OCI-LY7 (cell line): ENCODE results near the gene DCST2. TPM values are rescaled to one million over a fixed set of nuclear protein-coding genes. Genes with fewer than 3 reads are reported as not detected.

Experiments
- BruUV-seq: library from RNA; stranded (reverse); fragments of 400-500 nt; replicated peaks from 2 replicates; lab custom pipeline; 2021; lab: Mats Ljungman, UMichigan
- CTCF ChIA-PET: fragments of 300-600 bp; sonication (Branson Sonifier 250); formaldehyde crosslinking; loops from one replicate; lab custom pipeline; 2022; ENCODE audit warnings: antibody characterized with exemption; ENCODE audit not compliant: unreplicated experiment; lab: Charles Lee
- POLR2A ChIA-PET: fragments of 300-600 bp; sonication (Branson Sonifier 250); formaldehyde crosslinking; loops from one replicate; lab custom pipeline; 2022; ENCODE audit warnings: antibody characterized with exemption; lab: Charles Lee
- DNase-seq: peaks from one replicate; pipeline ENCODE4 v3.0.0-alpha.2; 2015; ENCODE audit warnings: low spot score
- H2AFZ ChIP-seq: fragments of 200-600 bp; sonication (generic), shearing (Covaris generic); 2 replicates; pipeline ENCODE4 v1.6.1; 2014; ENCODE audit warnings: mild to moderate bottlenecking, antibody characterized with exemption, low read length, moderate library complexity
- H3K27ac ChIP-seq: fragments of 200-600 bp; sonication (generic); 2 replicates; pipeline ENCODE4 v1.5.1; 2014; ENCODE audit warnings: mixed run types, low read depth, mild to moderate bottlenecking, moderate library complexity, low read length, inconsistent platforms; ENCODE audit not compliant: poor library complexity, severe bottlenecking
- H3K36me3 ChIP-seq: fragments of 200-600 bp; sonication (generic); 2 replicates; pipeline ENCODE4 v1.6.1; 2014; ENCODE audit warnings: mild to moderate bottlenecking, antibody characterized with exemption, low read length, moderate library complexity, mixed read lengths; ENCODE audit not compliant: insufficient read depth
- H3K4me1 ChIP-seq: fragments of 200-600 bp; sonication (generic); 2 replicates; pipeline ENCODE4 v1.5.1; 2014; ENCODE audit warnings: mild to moderate bottlenecking, low read length; ENCODE audit not compliant: insufficient read depth, poor library complexity, severe bottlenecking
- H3K4me2 ChIP-seq: fragments of 200-600 bp; sonication (generic); 2 replicates; pipeline ENCODE4 v1.6.1; 2014; ENCODE audit warnings: mild to moderate bottlenecking, low read length
- H3K4me3 ChIP-seq: fragments of 200-600 bp; sonication (generic); 2 replicates; pipeline ENCODE4 v1.5.1; 2014; ENCODE audit warnings: mild to moderate bottlenecking, low read depth, low read length; ENCODE audit not compliant: poor library complexity, severe bottlenecking
- H3K79me2 ChIP-seq: fragments of 200-600 bp; sonication (generic); 2 replicates; pipeline ENCODE4 v1.6.1; 2016; ENCODE audit warnings: low read depth, mild to moderate bottlenecking, low read length, moderate library complexity, mixed read lengths; ENCODE audit not compliant: insufficient read depth
- H3K9me2 ChIP-seq: fragments of 200-600 bp; sonication (generic); 2 replicates; pipeline ENCODE4 v1.6.1; 2016; ENCODE audit warnings: mild to moderate bottlenecking, low read length, mixed read lengths; ENCODE audit not compliant: insufficient read depth
- H3K9me3 ChIP-seq: fragments of 200-600 bp; sonication (generic); 2 replicates; pipeline ENCODE4 v1.6.1; 2014; ENCODE audit warnings: mild to moderate bottlenecking, mixed run types, low read length, mixed read lengths
- H4K20me1 ChIP-seq: fragments of 200-600 bp; sonication (generic); 2 replicates; pipeline ENCODE4 v1.6.1; 2014; ENCODE audit warnings: mild to moderate bottlenecking, antibody characterized with exemption, low read length, moderate library complexity, mixed read lengths; ENCODE audit not compliant: insufficient read depth
- EZH2phosphoT487 ChIP-seq: fragments of 200-600 bp; sonication (generic); IDR thresholded peaks from 2 replicates; pipeline ENCODE4 v1.6.1; 2018; ENCODE audit warnings: low read depth, borderline replicate concordance, mild to moderate bottlenecking, mixed run types, antibody characterized with exemption, low read length, moderate library complexity, mixed read lengths
- intact Hi-C: fragments of 100-400 bp; cut with micrococcal nuclease; formaldehyde crosslinking; loops from one replicate; pipeline ENCODE4 v1.10.0; 2022; ENCODE audit not compliant: unreplicated experiment
- total RNA-seq, 2 experiments: library from RNA; depleted of rRNA in 1 of 2; stranded (reverse); fragments of >200 nt in 1 of 2; shearing (Covaris generic) in 1 of 2; gene quantifications; 2 replicates each; pipeline ENCODE4 v1.2.3, GENCODE V29; 2014 to 2022
- TF ChIP-seq, protein P1 (sequence below): fragments of 200-600 bp; sonication (generic); conservative IDR thresholded peaks from 2 replicates; pipeline ENCODE4 v1.5.1; 2014; ENCODE audit warnings: mild to moderate bottlenecking, antibody characterized with exemption, low read length, moderate library complexity, mixed read lengths

DCST2 gene
- total RNA-seq, 2 experiments from 2014 or later = 0.85 to 2.0 TPM

GRCh38 chr1:155011437-155012025 is 22.1 kb downstream of the DCST2 start:
- H3K9me2 ChIP-seq = no peaks in the 10 kb centered on the region
- no peaks in the 10 kb centered on the region for H3K79me2 ChIP-seq
- H2AFZ ChIP-seq = no peak overlapping the region
- H3K27ac ChIP-seq = no peak overlapping the region
- no peaks in the 10 kb centered on the region for H3K9me3 ChIP-seq
- H4K20me1 ChIP-seq = no peaks in the 10 kb centered on the region
- peaks cover 80% of the 10 kb centered on the region for H3K4me1 ChIP-seq
- CTCF ChIA-PET = interaction anchor here (0.5 kb wide), 1 partner anchor 45 kb away, joined by 4 read pairs; no protein-coding TSS in a partner anchor
- TF ChIP-seq EZH2phosphoT487 = no peak
- TF ChIP-seq, protein P1, sequence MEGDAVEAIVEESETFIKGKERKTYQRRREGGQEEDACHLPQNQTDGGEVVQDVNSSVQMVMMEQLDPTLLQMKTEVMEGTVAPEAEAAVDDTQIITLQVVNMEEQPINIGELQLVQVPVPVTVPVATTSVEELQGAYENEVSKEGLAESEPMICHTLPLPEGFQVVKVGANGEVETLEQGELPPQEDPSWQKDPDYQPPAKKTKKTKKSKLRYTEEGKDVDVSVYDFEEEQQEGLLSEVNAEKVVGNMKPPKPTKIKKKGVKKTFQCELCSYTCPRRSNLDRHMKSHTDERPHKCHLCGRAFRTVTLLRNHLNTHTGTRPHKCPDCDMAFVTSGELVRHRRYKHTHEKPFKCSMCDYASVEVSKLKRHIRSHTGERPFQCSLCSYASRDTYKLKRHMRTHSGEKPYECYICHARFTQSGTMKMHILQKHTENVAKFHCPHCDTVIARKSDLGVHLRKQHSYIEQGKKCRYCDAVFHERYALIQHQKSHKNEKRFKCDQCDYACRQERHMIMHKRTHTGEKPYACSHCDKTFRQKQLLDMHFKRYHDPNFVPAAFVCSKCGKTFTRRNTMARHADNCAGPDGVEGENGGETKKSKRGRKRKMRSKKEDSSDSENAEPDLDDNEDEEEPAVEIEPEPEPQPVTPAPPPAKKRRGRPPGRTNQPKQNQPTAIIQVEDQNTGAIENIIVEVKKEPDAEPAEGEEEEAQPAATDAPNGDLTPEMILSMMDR = no peak
- intact Hi-C loops = no loop called here
- no peak overlapping the region for H3K4me3 ChIP-seq
- DNase-seq = no peak
- no peak overlapping the region for H3K4me2 ChIP-seq
- no TSS peak for BruUV-seq
- POLR2A ChIA-PET = interaction anchor here (0.6 kb wide), 1 partner anchor 972 kb away, joined by 4 read pairs; no protein-coding TSS in a partner anchor
- H3K36me3 ChIP-seq = peaks cover 19% of the 10 kb centered on the region; the same call in 1 of the 2 replicates

GRCh38 chr1:155011004-155011416 is 22.6 kb downstream of the DCST2 start:
- Histone ChIP-seq H3K36me3 (peaks cover 14% of the 10 kb centered on the region; the same call in 1 of the 2 replicates), H2AFZ (no peak overlapping the region), H3K4me1 (peaks cover 80% of the 10 kb centered on the region), H3K9me3 (no peaks in the 10 kb centered on the region), H4K20me1 (no peaks in the 10 kb centered on the region), H3K4me3 (no peak overlapping the region), H3K27ac (no peak overlapping the region), H3K4me2 (no peak overlapping the region), H3K79me2 (no peaks in the 10 kb centered on the region), H3K9me2 (no peaks in the 10 kb centered on the region)
- ChIA-PET POLR2A (interaction anchor here (0.6 kb wide), 1 partner anchor 972 kb away, joined by 4 read pairs; no protein-coding TSS in a partner anchor), CTCF (no interaction called here)
- TF ChIP-seq, protein P1 = no peak
- TF ChIP-seq EZH2phosphoT487 = no peak
- no TSS peak for BruUV-seq
- no peak for DNase-seq
- intact Hi-C loops = no loop called here
